ENCODE results near the gene ABLIM1.
A peak's percentile ranks its signal among the peaks of the same experiment; 100 is the strongest.

ABLIM1 gene

DNA sequence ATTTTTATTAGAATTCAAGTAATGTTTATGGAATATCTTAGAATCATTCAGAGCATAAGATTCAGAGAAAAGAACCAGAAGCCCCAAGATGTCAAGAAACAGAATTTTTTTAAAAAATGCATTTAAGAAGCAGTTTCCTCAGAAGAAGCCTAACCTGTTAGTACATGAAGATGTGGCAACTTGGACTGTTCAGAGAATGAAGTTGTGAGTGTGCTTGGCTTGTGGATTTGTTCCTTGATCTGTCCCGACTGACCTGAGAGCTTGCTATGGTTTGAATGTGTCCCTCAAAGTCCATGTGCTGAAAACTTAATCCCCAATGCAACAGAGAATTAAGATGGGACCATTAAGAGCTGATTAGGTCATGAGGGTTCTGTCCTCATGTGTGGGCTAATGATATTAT is 240.0 kb downstream of the ABLIM1 start:
- Mint-ChIP-seq H3K4me3 (no peak overlapping the region), H3K27ac (no peak overlapping the region), H3K27me3 (ENCODE audit: low read depth) (peaks cover 26% of the 10 kb centered on the region), H3K9me3 (no peaks in the 10 kb centered on the region), H3K4me1 (ENCODE audit: low read depth) (no peaks in the 10 kb centered on the region), H3K36me3 (ENCODE audit: low read depth) (no peaks in the 10 kb centered on the region)

DNA sequence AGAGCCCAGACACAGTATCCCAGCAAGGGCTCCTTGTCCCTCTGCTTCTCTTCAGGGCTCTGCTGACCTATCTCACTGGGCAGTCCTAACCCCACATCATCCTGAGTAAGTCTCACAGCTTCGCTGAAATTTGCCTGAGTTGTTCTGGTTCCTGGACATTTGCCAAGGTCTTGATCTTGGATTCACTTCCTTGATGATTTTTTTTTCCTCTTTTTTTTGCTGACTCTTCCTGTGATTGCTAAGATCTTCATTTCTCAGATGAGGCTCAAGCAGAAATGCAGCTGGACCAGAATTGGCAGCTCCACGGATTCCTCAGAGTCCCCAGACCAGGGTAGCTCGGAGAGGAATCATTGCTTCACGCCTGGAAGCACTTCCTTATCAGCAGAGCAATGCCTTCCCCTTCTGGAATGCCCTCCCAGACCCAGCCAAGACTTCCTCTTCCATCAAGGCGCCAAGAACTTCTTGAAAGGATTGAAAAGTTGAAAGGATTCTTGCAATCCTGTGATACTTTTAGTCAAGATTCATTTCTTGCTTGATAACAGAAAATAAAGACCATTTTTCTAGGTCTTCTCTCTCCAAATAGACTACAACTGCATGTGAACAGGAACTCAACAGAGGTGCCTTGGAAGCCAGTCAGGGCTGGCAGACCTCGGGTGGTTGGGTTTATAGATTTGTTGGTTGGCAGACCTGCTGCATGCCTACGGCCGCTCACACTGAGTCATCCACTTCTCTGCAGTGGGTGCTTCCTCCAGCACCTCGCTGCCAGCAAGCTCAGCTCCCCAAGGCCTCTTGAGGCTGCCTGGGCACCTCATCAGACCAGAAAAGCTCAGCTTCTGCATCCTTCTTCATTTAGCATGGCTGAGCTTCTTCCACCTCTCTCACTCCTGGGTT is 244.9 kb downstream of the ABLIM1 start:
- H3K27me3 Mint-ChIP-seq (ENCODE audit: low read depth), result peaks cover 36% of the 10 kb centered on the region
- H3K36me3 Mint-ChIP-seq (ENCODE audit: low read depth), result no peaks in the 10 kb centered on the region
- H3K9me3 Mint-ChIP-seq, result no peaks in the 10 kb centered on the region
- H3K4me3 Mint-ChIP-seq, result no peak overlapping the region
- no peaks in the 10 kb centered on the region for H3K4me1 Mint-ChIP-seq (ENCODE audit: low read depth)
- H3K27ac Mint-ChIP-seq, result no peak overlapping the region

GRCh38 chr10:114408968-114409444 is 249.1 kb downstream of the ABLIM1 start:
- no peak overlapping the region for H3K4me3 Mint-ChIP-seq
- H3K9me3 Mint-ChIP-seq, result no peaks in the 10 kb centered on the region
- H3K36me3 Mint-ChIP-seq (ENCODE audit: low read depth), result no peaks in the 10 kb centered on the region
- no peaks in the 10 kb centered on the region for H3K4me1 Mint-ChIP-seq (ENCODE audit: low read depth)
- H3K27ac Mint-ChIP-seq, result no peak overlapping the region
- H3K27me3 Mint-ChIP-seq (ENCODE audit: low read depth), result peaks cover 45% of the 10 kb centered on the region

DNA sequence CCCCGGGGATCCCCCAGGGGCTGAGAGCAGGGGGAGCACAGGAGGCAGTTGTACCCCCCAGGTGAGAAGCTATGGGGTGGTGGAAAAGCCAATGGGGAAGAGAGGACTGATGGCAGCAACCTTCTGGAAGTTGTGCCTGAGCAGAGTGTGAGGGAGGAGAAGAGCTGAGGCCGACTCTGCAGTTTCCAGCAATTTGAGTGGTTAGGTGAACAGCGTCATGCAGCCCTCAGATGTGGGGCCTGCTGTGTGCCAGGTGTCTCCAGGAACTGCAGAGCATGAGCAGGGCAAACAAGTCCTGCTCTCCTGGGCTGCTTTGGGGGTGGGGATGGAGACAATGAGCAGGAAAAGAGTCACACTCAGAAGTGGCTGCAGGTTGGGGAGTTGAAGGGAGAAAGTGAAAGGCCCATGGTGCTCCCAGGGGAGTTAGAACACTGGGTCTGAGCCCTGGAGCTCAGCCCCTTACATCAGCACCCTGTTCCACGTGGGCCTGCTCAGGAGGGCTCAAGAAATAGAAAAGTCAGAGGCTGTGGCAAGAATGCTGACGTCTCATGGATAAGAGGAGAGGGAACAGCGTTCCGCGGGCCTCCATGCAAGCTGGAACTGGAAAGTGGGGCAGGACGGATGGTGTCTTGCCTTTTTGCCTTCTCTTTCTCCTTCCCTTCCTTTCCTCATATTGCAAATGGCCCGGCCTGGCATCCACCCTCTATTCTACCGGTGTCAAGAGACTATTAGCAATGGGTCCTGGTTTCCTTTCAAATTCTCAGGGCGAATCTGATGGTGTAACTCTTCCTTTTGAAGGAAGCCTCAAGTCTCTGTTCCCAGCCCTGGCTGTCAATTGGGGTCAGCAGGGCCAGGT is 249.7 kb downstream of the ABLIM1 start:
- Mint-ChIP-seq H3K9me3 (no peaks in the 10 kb centered on the region), H3K36me3 (ENCODE audit: low read depth) (no peaks in the 10 kb centered on the region), H3K27me3 (ENCODE audit: low read depth) (peaks cover 46% of the 10 kb centered on the region), H3K4me3 (no peak overlapping the region), H3K4me1 (ENCODE audit: low read depth) (no peaks in the 10 kb centered on the region), H3K27ac (no peak overlapping the region)

DNA sequence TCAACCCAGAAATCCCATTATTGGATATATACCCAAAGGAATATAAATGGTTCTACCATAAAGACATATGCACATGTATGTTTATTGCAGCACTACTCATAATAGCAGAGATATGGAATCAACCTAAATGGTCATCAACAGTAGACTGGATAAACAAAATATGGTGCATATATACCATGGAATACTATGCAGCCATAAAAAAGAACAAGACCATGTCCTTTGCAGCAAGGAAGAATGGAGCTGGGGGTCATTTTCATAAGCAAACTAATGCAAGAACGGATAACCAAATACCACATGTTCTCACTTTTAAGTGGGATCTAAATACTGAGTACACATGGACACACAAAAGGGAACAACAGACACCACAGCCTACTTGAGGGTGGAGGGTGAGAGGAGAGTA is 251.6 kb downstream of the ABLIM1 start:
- H3K36me3 Mint-ChIP-seq (ENCODE audit: low read depth), result no peaks in the 10 kb centered on the region
- no peaks in the 10 kb centered on the region for H3K9me3 Mint-ChIP-seq
- H3K27me3 Mint-ChIP-seq (ENCODE audit: low read depth), result peaks cover 54% of the 10 kb centered on the region
- no peak overlapping the region for H3K27ac Mint-ChIP-seq
- H3K4me3 Mint-ChIP-seq, result no peak overlapping the region
- peaks cover 6% of the 10 kb centered on the region for H3K4me1 Mint-ChIP-seq (ENCODE audit: low read depth)

DNA sequence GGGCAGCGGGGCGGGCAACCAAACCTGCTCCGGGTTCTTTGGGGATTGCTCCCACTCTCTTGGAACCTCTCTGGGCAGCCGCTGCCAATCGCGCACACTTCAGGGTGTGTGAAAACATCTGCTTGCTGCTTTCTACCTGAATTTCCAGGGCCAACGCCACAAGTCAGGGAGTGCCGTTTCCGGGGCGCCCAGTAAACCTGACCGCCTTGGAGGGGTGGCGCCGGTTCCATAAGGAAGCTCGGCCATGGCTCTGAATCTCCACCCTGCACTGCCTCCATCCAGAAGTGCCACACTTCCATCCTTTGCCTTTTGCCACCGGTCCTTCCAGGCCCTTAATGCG is 253.1 kb downstream of the ABLIM1 start:
- Mint-ChIP-seq H3K36me3 (ENCODE audit: low read depth) (no peaks in the 10 kb centered on the region), H3K27ac (no peak overlapping the region), H3K9me3 (no peaks in the 10 kb centered on the region), H3K27me3 (ENCODE audit: low read depth) (peaks cover 63% of the 10 kb centered on the region), H3K4me3 (no peak overlapping the region), H3K4me1 (ENCODE audit: low read depth) (peaks cover 6% of the 10 kb centered on the region)

- peak within 1 kb of the TSS; percentile 55 for H3K4me3 Mint-ChIP-seq
- H3K27ac Mint-ChIP-seq, result no peak within 1 kb of the TSS
- H3K4me1 Mint-ChIP-seq (ENCODE audit: low read depth), result peaks cover 6% of the 10 kb centered on the region
- H3K36me3 Mint-ChIP-seq (ENCODE audit: low read depth), result no peaks in the 10 kb centered on the region
- no peaks in the 10 kb centered on the region for H3K9me3 Mint-ChIP-seq
- H3K27me3 Mint-ChIP-seq (ENCODE audit: low read depth), result peaks cover 65% of the 10 kb centered on the region
Measured at GRCh38 chr10:114404171-114405010, 253.7 kb downstream of the ABLIM1 start, which contains the start of gene AFAP1L2. Gene AFAP1L2, minus strand, starts transcription at chr10:114404502. Its CDS starts 47 bp downstream, at chr10:114404455.

GRCh38 chr10:114403541-114404161 is 254.4 kb downstream of the ABLIM1 start:
- peaks cover 6% of the 10 kb centered on the region for H3K4me1 Mint-ChIP-seq (ENCODE audit: low read depth)
- no peaks in the 10 kb centered on the region for H3K9me3 Mint-ChIP-seq
- H3K36me3 Mint-ChIP-seq (ENCODE audit: low read depth), result no peaks in the 10 kb centered on the region
- no peak overlapping the region for H3K4me3 Mint-ChIP-seq
- H3K27ac Mint-ChIP-seq, result no peak overlapping the region
- peaks cover 69% of the 10 kb centered on the region for H3K27me3 Mint-ChIP-seq (ENCODE audit: low read depth)

DNA sequence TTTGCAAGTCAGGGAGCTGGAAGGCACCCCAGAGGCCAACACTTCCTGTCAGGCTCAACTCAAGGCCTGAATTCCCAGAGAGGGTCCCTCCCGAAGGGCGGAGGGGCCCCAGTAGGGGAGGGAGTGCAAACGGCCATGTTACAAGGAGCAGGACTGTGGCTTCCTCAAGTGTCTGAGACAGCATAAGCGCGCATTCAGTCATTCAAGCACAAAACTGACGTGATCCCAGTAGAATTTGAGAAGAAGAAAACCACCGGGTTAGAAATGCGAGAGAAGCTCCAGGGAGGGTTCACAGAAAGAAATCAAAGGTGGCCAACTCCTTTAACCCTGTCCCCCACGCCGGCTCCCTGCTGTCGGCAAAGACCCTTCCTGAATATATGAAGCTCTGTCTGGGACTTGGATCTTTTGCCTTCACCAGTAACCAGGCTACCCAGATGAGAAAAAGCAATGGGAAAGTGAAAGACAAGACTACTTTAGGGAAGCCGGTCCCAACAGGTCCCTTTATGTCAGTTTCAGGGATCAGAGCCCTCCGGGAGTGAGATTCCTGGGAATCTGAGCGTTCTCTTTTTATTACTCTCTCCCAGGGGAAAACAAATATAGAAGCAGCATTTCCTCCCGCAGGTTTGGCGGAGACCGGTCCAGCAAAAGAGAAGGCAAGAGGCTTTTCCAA is 255.1 kb downstream of the ABLIM1 start:
- Mint-ChIP-seq H3K9me3 (no peaks in the 10 kb centered on the region), H3K27ac (no peak overlapping the region), H3K36me3 (ENCODE audit: low read depth) (no peaks in the 10 kb centered on the region), H3K27me3 (ENCODE audit: low read depth) (peaks cover 70% of the 10 kb centered on the region), H3K4me1 (ENCODE audit: low read depth) (peaks cover 6% of the 10 kb centered on the region), H3K4me3 (peak overlapping the region; percentile 55)

- Mint-ChIP-seq H3K36me3 (ENCODE audit: low read depth) (no peaks in the 10 kb centered on the region), H3K27ac (no peak overlapping the region), H3K4me3 (no peak overlapping the region), H3K27me3 (ENCODE audit: low read depth) (peaks cover 70% of the 10 kb centered on the region), H3K9me3 (no peaks in the 10 kb centered on the region), H3K4me1 (ENCODE audit: low read depth) (peaks cover 9% of the 10 kb centered on the region)
Measured at GRCh38 chr10:114402233-114402632, 255.8 kb downstream of the ABLIM1 start.

GRCh38 chr10:114401195-114401791 is 256.8 kb downstream of the ABLIM1 start:
- Mint-ChIP-seq H3K9me3 (no peaks in the 10 kb centered on the region), H3K4me3 (no peak overlapping the region), H3K4me1 (ENCODE audit: low read depth) (peaks cover 9% of the 10 kb centered on the region), H3K36me3 (ENCODE audit: low read depth) (no peaks in the 10 kb centered on the region), H3K27ac (no peak overlapping the region), H3K27me3 (ENCODE audit: low read depth) (peaks cover 73% of the 10 kb centered on the region)

- Mint-ChIP-seq H3K4me3 (no peak overlapping the region), H3K27ac (no peak overlapping the region), H3K36me3 (ENCODE audit: low read depth) (no peaks in the 10 kb centered on the region), H3K9me3 (no peaks in the 10 kb centered on the region), H3K27me3 (ENCODE audit: low read depth) (peaks cover 75% of the 10 kb centered on the region), H3K4me1 (ENCODE audit: low read depth) (peaks cover 9% of the 10 kb centered on the region)
Measured at GRCh38 chr10:114400091-114400490, 258.0 kb downstream of the ABLIM1 start.

DNA sequence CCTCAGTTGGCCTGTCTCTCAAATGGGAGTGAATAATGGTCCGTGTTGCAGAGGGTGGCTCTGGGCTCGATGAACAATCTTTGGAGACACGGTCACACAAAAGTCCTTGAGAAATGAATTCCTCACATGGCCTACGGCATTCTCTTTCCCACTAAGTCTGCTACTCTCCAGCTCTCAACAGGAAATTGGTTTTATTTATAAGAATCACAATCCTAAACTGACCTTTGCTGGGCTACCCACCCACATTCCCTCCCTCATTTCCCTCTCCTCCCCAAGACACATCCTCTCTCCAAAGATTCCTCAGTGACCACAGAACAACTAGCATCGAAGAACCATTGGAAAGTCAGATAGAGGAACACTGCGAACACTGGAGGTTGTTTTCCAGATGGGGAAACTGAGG is 258.5 kb downstream of the ABLIM1 start:
- H3K27me3 Mint-ChIP-seq (ENCODE audit: low read depth), result peaks cover 71% of the 10 kb centered on the region
- peaks cover 14% of the 10 kb centered on the region for H3K4me1 Mint-ChIP-seq (ENCODE audit: low read depth)
- no peak overlapping the region for H3K27ac Mint-ChIP-seq
- no peaks in the 10 kb centered on the region for H3K36me3 Mint-ChIP-seq (ENCODE audit: low read depth)
- H3K9me3 Mint-ChIP-seq, result no peaks in the 10 kb centered on the region
- no peak overlapping the region for H3K4me3 Mint-ChIP-seq
